HuH-7 (cell line): Measurements from ENCODE around the gene PIK3R1.

Experiments
- DNase-seq: peaks from one replicate; pipeline ENCODE4 v3.0.0; 2011; ENCODE audit warnings: low spot score

Gene PIK3R1

DNA sequence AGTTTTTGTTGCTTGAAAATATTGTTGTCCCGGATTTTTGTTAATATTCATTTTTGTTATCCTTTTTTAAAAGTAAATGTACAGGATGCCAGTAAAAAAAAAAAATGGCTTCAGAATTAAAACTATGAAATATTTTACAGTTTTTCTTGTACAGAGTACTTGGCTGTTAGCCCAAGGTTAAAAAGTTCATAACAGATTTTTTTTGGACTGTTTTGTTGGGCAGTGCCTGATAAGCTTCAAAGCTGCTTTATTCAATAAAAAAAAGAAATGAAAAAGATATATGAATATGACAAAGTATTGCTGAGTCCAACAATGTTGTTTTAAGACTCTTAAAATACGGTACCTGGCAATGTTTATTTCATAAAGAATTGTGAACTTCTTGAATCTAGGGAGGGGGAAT, 82.9 kb downstream of the PIK3R1 start:
- DNase-seq, result no peak

DNA sequence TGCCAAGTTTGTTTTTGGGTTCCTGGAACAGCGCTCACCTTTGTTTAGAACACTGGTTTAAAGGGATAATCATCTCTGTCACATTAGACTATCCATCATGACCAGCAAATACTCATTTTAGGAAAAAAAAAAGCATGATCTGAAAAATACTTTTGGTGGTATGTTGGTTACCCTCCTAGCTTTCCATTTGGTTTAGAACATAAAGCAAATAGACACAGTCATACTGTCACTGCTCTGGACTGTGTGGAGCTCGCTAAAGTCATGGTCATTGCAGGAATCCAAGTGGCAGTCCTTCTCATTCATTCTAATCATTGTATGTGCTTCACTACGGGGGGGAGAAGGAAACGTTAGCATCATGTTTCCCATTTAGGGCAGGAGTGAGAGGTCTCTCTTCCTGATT, 83.5 kb downstream of the PIK3R1 start:
- DNase-seq, result no peak

DNA sequence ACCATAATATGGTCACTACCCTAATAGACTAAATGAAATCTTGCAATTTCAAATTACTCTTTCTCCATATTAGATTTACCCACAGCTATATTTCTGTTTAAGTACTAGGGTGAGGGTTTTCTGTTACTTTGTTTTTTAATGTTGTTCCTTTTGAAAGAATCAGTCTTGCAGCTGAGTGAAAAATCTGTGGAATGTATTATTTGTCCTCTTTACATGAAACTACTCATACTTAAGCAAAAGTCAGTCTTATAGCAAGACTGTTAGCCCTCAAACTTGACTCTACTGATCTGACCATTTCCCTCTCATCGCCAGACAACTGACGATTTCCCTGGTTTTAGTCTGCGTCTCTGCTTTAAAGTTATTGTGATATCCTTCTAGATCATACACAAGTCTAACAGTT, 84.0 kb downstream of the PIK3R1 start:
- DNase-seq, result no peak

DNA sequence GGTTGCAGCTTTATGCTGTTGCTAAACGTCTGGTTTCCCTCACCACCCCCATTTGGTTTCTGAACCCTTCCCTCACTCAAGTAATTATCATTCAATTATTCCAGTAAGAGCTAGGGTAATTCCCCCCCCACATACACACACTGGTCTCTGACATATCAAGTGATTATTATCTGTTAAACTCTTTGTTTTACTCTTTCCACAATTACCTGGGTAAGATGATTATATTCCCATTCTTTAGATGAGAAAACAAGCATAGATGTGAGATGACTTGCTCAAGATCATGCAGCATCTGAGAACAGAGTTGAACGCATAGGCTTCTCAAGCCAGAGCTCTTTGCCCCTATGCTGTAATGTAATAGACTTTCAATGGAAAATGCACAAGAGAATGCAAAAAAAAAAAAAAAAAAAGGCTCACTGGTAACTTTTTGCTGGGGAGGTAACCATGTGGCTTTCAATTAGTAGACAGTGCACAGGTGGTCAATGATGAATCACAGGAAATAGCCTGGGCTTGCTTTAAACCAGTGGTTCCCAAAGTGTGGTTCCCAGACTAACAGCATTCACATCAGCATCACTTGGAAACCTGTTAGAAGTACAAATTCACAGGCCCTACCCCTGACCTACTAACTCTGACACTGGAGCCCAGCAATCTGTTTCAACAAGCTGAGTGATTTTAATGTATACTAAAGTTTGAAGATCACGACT, 87.6 kb downstream of the PIK3R1 start:
- DNase-seq, result no peak

DNA sequence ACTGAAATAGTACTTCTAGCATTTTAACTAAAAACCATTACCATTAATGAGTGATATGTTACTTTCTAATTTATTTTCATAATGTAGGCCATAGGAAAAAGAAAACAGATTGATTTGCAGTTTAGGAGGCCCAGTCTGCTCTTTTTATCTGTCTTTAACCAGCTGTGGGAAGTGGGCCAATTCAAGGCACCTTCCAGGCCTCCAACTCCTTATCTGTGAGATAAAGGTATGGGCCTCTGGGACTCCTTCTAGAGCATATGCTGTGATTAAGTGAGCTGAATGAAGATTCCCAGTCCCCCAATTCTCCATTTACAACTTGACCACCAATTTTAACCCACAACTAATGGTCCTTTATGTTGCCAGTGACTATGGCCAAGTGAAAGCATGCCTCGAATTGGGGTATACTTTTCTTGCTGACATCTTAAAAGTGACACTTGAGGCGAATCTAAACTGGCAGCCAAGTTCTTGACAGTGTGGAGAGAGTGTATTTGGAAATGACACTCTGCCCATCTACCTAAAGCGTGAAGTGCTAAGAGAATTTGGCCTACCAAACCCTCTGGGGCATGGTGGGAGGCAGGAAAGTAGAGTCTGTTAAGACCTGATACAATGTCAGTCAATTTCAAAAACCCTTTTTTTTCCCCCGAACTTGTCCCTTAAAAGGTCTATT, 88.3 kb downstream of the PIK3R1 start:
- DNase-seq, result no peak

DNA sequence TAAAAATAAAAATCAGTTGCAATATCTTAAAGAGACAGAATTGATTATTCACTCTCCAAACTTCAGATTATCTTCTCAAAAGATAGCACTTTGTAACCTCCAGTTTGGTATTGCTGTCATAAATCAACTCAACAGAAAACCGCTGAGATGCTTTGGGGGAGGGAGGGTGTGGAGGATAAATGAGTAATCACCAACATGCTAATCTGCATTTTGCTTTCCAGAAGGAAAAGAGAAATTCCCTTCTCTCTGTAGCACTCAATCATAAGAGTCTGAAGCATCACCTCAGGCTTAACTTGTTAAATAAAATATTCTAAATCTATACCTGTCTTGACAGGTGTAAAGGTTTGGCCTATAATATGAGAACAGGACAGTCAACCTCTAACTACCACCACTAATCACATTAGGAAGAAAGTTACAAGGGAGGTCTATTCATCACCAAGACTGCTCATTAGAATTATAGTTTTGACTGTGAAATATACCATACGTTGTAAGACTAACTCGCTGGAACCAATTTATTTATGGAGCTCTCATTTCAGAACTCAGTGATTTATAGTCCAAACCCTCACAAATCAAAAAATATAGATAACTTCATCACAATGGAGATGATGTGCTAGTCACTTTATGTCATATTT, 89.0 kb downstream of the PIK3R1 start:
- no peak for DNase-seq

DNA sequence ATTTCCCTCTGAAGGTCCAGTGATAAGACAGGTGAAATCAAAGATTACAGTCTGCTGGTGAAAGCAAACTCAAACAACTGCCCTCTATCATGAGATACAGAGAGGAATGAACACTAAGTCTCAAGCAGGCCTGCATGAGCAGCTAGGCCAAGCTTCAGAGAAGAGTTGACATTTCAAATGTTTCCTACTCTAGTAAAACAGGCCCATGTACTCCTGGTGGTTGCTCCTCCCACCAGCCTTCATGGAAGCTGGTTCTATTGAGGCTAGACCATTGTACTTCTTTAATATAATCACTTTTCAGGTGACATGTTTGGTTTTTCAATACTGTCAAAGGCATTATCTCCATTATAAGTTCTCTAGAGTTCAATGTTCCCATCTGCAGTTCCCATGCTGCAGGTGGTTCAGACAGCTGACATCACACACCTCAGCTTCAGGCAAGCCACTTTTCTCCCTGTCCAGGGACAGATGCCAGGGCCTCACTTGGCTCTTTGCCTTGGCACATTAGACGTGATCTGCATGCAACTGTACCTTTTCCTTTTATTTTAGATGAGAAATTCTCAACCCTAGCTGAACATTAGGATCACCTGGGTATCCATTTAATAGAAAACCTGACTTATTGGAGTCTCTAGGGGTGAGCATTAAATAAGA, 89.8 kb downstream of the PIK3R1 start:
- DNase-seq, result no peak

DNA sequence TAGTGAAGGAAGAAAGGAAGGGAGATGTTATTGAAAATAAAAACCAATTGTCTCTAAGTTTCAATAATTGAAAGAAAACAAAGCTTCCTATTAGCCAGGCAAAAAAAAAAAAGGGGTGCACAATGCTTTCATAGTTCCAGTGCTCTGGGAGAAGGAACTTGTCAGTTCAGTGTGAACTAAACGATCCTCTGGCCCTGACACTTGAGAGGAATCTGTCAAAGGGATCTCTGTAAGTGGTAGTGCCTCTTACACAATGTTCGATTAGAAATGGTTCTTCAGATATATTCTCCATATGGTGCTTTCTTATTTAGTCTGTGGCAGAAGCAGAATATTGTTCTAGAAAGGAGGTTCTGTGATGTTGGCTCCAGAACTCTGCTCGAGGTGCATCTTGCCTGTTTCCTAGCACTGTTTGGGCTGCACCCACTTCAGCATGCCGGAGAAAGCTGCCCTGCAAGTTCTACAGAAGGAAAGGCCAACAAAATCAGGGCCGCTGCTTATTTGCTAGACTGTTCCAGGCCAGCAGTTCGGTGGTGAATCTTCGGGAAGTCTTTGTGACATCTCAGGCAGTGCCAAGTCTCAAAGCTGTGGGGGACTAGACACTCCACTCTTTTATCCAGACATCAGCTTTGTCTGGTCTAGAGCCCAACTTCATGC, 90.9 kb downstream of the PIK3R1 start:
- DNase-seq, result no peak

DNA sequence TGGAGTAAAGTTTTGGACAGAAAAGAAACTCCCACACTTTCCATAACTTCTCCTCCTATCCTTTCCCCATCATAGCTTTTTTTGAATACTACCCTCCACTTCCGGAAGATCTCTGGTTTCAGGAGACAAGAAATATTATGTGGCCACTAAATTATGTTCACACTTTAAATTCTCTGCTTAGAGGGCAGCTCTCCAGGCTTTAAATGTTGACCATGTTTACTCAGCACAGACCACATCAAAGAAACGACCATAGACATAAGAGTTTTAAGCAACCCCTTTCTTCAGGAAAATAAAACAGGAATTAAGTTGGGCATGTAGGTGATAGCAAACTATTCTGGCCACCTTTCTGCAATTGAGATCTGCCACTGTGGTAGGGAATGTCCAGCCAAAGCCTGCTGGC, 97.8 kb downstream of the PIK3R1 start:
- no peak for DNase-seq

DNA sequence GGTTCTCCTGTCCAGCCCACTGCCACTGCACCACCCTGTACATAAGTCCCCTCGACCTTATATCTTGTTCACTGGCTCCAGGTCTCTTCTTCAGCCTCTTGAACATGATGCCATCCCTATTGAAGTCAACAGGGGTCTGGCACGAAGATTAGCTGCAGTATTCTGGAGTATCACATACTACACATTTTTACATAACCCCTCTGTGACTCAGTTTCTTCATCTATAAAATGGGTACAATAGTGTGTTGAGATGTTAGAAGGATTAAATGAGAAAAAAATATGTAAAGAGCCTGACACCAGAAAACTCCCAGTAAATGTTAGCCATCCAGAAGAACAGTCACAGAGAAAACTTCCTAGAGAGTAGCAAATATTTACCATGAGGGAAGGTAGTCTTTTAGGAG, 98.9 kb downstream of the PIK3R1 start:
- no peak for DNase-seq

DNA sequence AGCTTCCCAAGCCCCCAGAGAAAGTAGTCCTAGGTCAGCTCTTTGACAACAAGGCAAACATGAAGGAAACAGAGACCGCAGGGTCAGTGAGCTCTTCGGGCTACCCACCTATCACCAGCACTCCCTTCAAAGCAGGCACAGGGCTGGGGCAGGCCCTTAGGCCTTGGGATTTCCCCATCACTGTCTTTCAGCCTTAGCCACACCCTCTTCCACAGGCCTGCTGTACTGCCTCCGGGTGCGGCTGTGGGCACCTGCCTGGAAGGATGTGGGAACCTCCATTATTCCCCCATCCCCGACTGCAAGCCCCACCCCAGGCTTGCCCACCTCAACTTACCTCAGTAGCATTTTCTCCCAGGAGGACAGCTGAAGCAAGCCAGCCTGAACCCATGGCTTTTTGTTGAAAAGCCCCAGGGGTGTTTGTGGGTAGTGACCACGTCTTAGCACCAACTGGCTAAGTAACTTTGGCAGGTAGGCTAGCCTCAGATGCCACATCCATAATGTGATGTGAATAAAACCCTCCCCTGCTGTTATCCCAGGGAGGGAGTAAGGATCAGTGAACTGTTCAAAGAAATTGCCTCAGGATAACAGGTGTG, 100.2 kb downstream of the PIK3R1 start:
- DNase-seq, result peak; percentile 31

DNA sequence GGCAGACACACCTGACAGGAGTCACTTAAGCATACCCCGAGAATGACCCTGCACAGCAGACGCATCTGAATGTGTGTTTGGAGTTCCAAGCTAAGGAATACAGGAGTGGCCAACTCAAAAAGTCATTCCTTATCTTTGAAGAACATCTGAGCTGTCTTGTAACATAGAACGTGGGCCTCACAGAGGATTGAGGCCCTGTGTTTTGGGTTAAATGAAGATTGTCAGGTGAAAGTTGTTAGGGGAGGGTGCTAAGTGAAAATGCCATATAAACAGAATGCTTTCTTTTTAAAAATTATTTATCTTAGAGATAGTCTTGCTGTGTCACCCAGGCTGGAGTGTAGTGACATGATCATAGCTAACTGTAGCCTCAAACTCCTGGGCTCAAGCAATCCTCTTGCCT, 100.9 kb downstream of the PIK3R1 start:
- no peak for DNase-seq

DNA sequence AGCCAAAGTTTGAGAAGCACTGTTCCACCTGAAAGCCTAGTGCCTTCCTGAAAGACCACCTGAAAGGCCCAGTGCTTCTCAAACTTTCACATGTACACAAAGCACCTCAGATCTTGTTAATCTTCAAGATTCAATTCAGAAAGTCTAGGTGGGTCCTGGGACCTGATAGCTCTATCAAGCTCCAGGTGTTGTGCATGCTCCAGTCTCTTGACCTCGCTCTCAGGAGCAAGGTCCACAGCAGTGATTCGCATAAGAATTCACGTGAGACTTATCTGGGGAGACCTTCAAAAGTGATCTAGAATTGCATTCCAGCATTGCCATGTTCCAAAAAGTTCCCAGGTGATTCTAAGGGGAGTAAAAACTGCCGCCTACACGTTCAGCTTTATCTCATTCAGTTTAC, 102.1 kb downstream of the PIK3R1 start:
- no peak for DNase-seq

DNA sequence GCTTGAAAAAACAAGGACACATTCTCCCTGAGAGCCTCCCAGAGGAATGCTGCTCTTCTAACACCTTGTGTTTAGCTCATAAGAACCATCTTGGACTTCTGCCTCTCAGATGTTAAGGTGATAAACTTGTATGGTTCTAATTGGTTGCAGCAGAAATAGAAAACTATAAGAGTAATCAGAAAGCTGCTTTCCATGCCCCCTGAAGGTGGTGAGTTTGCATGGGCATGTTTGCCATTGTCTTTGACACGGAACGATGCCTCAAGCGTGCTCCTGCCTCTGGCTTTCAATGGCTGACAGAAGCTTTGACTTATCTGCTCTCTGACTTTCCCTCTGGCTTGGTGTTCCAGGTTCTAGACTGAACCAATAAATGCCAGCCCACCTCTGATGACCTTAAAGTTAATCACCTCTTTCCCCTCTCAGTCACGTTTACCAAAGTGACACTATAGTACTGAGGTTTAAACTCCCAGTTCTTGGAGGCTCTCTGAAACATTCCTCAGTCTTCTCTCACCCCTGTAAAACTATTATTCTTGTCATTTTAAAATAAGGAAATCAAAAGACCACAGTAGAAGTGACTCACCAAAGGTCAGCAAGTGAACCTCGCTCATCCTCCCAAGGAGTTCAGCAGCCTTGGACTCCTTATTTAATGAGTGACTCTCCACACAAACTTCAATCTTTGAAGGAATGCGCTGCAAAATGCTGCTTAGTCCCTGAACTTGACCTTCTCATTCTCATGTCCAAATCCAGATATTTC, 103.6 kb downstream of the PIK3R1 start:
- no peak for DNase-seq

DNA sequence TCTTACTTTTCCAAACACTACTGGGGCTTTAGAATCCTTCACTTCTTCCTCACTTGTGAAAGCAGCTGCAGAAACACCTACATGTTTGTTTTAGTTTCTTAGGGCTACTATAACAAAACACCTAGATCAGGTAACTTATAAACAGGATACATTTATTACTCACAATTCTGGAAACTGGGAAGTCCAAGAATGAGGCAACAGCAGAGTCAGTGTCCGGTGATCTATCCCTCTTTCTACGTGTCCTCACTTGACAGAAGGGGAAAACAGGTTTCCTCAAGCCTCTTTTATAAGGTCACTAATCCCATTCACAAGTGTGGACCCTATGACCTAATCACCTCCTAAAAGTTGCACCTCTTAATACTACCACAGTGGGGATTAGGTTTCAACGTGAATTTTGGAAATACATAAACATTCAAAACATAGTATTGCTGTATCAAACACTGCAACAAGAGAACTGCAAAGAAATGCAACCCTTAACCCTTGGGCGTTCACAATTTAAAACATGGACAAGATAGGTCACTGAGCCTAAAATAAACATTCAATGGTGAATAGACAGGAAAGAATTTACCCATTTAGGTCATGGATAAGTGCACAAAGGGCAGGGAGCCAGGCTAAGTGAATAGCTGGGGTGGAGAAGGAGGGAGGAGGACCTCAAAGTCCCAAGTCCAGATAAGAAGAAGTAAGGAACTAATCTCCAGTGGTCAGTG, 104.3 kb downstream of the PIK3R1 start:
- no peak for DNase-seq

DNA sequence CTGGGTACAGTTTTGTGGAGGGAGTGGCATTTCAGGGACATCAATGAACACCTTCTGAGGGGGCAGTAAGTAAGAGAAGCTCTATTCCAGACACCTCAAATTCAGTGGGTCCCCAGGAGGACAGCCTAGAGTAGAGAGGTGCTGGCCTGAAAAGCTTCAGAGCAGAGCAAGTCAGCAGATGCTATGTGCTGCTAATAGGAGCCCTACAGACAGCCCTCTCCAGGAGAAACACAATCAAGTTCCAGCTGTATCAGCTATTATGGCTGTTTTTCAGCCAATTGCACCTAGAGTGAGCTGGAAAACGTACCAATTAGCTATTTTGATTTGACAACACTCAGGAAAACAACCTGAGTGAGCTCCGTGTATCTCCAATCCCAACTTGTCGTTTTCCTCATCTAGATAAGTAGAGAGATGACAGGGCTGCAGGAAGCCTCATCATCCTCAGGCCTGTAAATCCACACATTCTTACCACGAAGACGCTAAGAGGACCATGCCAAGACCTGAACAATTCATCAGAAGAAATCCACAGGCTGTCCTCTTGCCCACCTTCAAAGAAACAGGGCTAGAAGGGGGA, 104.9 kb downstream of the PIK3R1 start:
- DNase-seq, result no peak

DNA sequence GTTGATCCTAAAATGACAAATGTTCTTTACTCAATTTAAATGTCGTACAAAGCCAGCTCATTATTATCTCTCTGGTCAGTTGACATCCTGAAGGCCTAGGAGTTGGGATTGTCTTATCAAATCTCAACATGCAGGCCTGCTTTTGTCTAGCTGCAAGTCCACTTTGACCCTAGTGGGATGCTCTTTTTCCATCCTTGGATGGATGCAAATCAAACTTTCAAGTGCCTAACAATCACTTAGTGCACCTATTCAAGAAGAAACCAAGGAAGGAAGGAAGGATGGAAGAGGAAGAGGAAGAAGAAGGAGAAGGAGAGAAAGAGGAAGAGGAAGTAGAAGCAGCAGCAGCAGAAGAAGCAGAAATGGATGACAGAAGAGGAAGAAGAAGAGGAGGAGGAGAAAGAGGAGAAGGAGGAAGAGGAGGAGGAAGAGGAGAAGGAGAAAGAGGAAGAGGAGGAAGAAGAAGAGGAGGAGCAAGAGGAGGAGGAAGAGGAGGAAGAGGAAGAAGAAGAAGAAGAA, 109.6 kb downstream of the PIK3R1 start:
- no peak for DNase-seq

DNA sequence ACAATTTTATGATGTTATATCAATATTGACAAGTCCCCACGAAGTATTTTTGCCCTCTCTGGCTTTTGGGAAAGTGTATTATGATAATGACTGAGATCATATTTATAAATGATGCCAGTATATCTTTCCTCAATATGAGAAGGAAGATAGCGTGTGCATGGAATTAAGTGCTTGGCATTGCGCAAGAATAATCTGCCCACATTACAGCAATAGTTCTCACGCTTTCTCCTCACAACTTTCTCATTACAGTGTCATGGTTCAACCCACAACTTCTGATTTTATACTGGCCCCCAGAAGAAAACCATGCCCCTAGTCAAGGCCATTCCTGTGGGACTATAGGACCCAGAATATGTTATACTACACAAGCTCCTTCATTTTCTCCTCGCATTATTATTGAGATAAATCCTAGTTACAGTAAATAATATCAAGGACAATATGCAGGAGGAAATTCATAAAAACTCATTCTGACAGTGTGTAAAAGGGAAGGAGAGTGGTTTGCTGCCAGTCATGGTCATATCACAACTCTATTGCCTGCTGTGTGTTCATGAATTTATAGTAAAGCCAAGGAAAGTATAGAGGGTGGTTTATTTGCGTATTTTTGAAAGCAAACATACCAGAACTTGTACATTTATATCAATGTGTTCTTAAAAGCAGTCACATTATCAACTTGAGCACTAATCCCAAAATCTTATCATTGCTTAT, 114.1 kb downstream of the PIK3R1 start:
- no peak for DNase-seq

DNA sequence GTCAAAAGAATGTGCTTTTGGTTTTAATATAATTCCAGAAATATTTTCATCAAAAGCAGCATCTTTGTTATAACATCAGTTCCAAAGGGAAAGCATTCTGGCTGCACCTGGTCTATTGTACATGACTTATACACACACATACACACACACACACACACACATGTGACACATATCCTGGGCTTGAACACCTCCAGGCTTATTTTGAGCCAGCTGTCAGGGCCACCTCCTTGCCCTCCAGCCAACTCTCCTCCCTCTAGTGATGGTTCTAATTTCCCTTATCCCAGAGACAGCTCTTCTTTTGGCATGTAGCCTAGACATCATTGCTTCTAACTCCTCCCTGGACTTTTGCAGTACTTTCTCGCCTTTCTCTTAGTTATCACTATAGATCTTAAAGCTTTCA, 115.0 kb downstream of the PIK3R1 start:
- DNase-seq, result no peak
